PC-3 (cell line): ENCODE results near the gene COX6A2. TPM values are rescaled to one million over a fixed set of nuclear protein-coding genes. Genes with fewer than 3 reads are reported as not detected.

Source experiments
- ATAC-seq: fragments of 200-7000 bp; cut with Tn5 transposase; 2 replicates; pipeline ENCODE4 v1.9.1; 2020; ENCODE audit warnings: mild to moderate bottlenecking, moderate library complexity
- BruUV-seq: library from RNA; stranded (reverse); fragments of 400-500 nt; replicated peaks from 2 replicates; lab custom pipeline; 2021; lab: Mats Ljungman, UMichigan
- CTCF ChIA-PET: fragments of 300-600 bp; sonication (Branson Sonifier 250); formaldehyde crosslinking; loops from one replicate; lab custom pipeline; 2022; ENCODE audit warnings: antibody characterized with exemption; lab: Charles Lee
- POLR2A ChIA-PET: fragments of 300-600 bp; sonication (Branson Sonifier 250); formaldehyde crosslinking; loops from one replicate; lab custom pipeline; 2022; ENCODE audit warnings: antibody characterized with exemption; ENCODE audit not compliant: unreplicated experiment; lab: Charles Lee
- DNase-seq: peaks from one replicate; pipeline ENCODE4 v3.0.0-alpha.2; 2015
- H2AFZ ChIP-seq: fragments of 300-600 bp; sonication (generic); 2 replicates; pipeline ENCODE4 v1.6.0; 2016; ENCODE audit warnings: antibody characterized with exemption, low read length
- H3F3A ChIP-seq: fragments of 300-600 bp; sonication (generic); one replicate; pipeline ENCODE4 v1.6.0; 2017; ENCODE audit warnings: antibody characterized with exemption, low read length, control low read depth, mild to moderate bottlenecking; ENCODE audit not compliant: unreplicated experiment
- H3K27ac ChIP-seq: fragments of 300-600 bp; sonication (generic); 2 replicates; pipeline ENCODE4 v1.5.1; 2016; ENCODE audit warnings: mild to moderate bottlenecking, low read length
- H3K27me3 ChIP-seq: fragments of 300-600 bp; sonication (generic); 2 replicates; pipeline ENCODE4 v1.6.1; 2016; ENCODE audit warnings: low read length, mixed read lengths
- H3K36me3 ChIP-seq: fragments of 300-600 bp; sonication (generic); 2 replicates; pipeline ENCODE4 v1.6.1; 2016; ENCODE audit warnings: low read depth, mixed run types, low read length, mixed read lengths
- H3K4me1 ChIP-seq: fragments of 300-600 bp; sonication (generic); 2 replicates; pipeline ENCODE4 v1.5.1; 2016; ENCODE audit warnings: low read length; ENCODE audit not compliant: insufficient read depth
- H3K4me2 ChIP-seq: fragments of 300-600 bp; sonication (generic); 2 replicates; pipeline ENCODE4 v1.6.0; 2016; ENCODE audit warnings: low read length
- H3K4me3 ChIP-seq: fragments of 300-600 bp; sonication (generic); 2 replicates; pipeline ENCODE4 v1.5.1; 2016; ENCODE audit warnings: mild to moderate bottlenecking, low read length, mixed read lengths
- H3K79me2 ChIP-seq: fragments of 300-600 bp; sonication (generic); 2 replicates; pipeline ENCODE4 v1.6.1; 2017; ENCODE audit warnings: low read length, mixed read lengths
- H3K9ac ChIP-seq: fragments of 300-600 bp; sonication (generic); 2 replicates; pipeline ENCODE4 v1.6.0; 2016; ENCODE audit warnings: mild to moderate bottlenecking, low read length
- H3K9me2 ChIP-seq: fragments of 300-600 bp; sonication (generic); replicated peaks from 2 replicates; pipeline ENCODE4 v1.6.1; 2016; ENCODE audit warnings: mixed run types, low read length, mixed read lengths
- H3K9me3 ChIP-seq: fragments of 300-600 bp; sonication (generic); 2 replicates; pipeline ENCODE4 v1.6.1; 2016; ENCODE audit warnings: low read length, mixed read lengths
- H4K20me1 ChIP-seq: fragments of 300-600 bp; sonication (generic); 2 replicates; pipeline ENCODE4 v1.6.1; 2016; ENCODE audit warnings: low read length, mixed read lengths
- EZH2 ChIP-seq: fragments of 300-600 bp; sonication (generic); IDR thresholded peaks from one replicate; pipeline ENCODE4 v1.6.1; 2017; ENCODE audit warnings: antibody characterized with exemption, mild to moderate bottlenecking, low read length; ENCODE audit not compliant: unreplicated experiment
- EZH2phosphoT487 ChIP-seq: fragments of 300-600 bp; sonication (generic); IDR thresholded peaks from 2 replicates; pipeline ENCODE4 v1.6.1; 2018; ENCODE audit warnings: mild to moderate bottlenecking, antibody characterized with exemption, low read length, borderline replicate concordance
- intact Hi-C: fragments of 100-400 bp; cut with micrococcal nuclease; formaldehyde crosslinking; loops from 2 replicates; pipeline ENCODE4 v1.9.0; 2023
- total RNA-seq: library from RNA; depleted of rRNA; stranded (reverse); fragments of >200 nt; gene quantifications from 2 replicates; pipeline ENCODE4 v1.2.3, GENCODE V29; 2014
- TF ChIP-seq, protein P1 (sequence below): fragments of 300-600 bp; sonication (generic); conservative IDR thresholded peaks from 2 replicates; pipeline ENCODE4 v1.5.1; 2017; ENCODE audit warnings: antibody characterized with exemption, low read depth, mild to moderate bottlenecking, low read length

The COX6A2 gene
- total RNA-seq, 1 experiment from 2014 or later: not detected

DNA sequence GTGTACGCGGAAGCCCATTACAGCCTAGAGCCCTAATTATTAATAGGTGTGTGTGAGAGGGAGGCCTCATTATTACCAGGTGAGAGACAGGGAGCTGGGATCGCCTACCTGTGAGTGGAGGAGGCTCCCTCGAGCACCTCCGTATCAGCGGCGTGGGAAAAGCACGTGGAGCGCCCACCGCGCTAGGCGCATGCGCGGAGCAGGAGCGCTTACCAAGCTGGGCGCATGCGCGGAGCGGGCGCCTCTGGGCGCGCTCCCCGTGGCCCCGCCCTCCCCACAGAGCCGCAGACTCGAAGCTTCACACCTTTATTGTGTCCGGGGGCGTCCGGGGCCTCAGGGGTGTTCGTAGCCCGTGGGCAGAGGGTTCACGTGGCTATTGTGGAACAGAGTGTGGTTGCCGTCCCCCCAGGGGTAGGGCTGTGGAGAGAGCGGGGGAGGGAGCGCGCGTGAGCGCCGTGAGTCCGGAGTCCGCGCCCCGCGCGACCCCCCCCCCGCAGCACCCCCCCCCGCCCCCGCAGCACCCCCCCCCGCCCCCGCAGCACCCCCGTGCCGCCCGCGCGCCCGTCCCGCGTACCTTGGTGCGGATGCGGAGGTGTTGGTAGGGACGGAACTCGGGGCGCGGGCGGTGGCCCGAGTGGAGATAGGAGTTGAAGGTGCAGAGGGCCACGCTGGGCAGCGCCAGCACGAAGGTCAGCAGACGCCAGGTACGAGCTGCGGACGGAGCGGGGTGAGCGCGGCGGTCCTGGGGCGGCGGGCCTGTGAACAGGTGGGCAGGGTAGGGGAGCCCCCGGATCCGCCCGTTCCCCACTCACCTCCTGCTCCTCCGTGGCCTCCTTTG lies 500 bp downstream of the COX6A2 start:
- Histone ChIP-seq H3K9me3 (no peaks in the 10 kb centered on the region), H3K4me2 (no peak overlapping the region), H3K79me2 (no peaks in the 10 kb centered on the region), H2AFZ (no peak overlapping the region), H3K27me3 (no peaks in the 10 kb centered on the region), H3K9ac (no peak overlapping the region), H3K36me3 (no peaks in the 10 kb centered on the region), H3K4me3 (no peak overlapping the region), H3K27ac (no peak overlapping the region), H3F3A (no peaks in the 10 kb centered on the region), H3K4me1 (no peaks in the 10 kb centered on the region), H4K20me1 (no peaks in the 10 kb centered on the region), H3K9me2 (no peaks in the 10 kb centered on the region)
- intact Hi-C loops: no loop called here
- TF ChIP-seq, protein P1, sequence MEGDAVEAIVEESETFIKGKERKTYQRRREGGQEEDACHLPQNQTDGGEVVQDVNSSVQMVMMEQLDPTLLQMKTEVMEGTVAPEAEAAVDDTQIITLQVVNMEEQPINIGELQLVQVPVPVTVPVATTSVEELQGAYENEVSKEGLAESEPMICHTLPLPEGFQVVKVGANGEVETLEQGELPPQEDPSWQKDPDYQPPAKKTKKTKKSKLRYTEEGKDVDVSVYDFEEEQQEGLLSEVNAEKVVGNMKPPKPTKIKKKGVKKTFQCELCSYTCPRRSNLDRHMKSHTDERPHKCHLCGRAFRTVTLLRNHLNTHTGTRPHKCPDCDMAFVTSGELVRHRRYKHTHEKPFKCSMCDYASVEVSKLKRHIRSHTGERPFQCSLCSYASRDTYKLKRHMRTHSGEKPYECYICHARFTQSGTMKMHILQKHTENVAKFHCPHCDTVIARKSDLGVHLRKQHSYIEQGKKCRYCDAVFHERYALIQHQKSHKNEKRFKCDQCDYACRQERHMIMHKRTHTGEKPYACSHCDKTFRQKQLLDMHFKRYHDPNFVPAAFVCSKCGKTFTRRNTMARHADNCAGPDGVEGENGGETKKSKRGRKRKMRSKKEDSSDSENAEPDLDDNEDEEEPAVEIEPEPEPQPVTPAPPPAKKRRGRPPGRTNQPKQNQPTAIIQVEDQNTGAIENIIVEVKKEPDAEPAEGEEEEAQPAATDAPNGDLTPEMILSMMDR: no peak
- TF ChIP-seq EZH2 (no peak), EZH2phosphoT487 (no peak)
- ATAC-seq: no peak
- DNase-seq: no peak
- no TSS peak for BruUV-seq
- ChIA-PET CTCF (no interaction called here), POLR2A (no interaction called here)

DNA sequence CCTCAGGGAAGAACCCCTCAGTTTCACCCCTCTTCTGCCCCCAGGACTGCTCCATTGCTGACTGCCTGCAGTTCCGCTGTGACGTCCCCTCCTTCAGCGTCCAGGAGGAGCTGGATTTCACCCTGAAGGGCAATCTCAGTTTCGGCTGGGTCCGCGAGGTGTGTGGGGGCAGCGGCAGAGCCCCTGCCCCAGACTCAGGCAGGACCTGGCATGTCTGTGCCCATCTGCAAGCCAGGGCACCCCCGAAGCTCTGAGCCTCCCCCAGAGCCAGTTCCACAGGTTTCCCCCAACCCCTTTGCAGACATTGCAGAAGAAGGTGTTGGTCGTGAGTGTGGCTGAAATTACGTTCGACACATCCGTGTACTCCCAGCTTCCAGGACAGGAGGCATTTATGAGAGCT lies 4.4 kb downstream of the COX6A2 start:
- TF ChIP-seq EZH2phosphoT487 (no peak), EZH2 (no peak)
- TF ChIP-seq, protein P1: no peak
- Histone ChIP-seq H3K4me3 (no peak overlapping the region), H3F3A (no peaks in the 10 kb centered on the region), H3K36me3 (no peaks in the 10 kb centered on the region), H3K9me3 (no peaks in the 10 kb centered on the region), H3K4me2 (no peak overlapping the region), H2AFZ (no peak overlapping the region), H3K79me2 (no peaks in the 10 kb centered on the region), H4K20me1 (no peaks in the 10 kb centered on the region), H3K4me1 (no peaks in the 10 kb centered on the region), H3K9ac (no peak overlapping the region), H3K9me2 (no peaks in the 10 kb centered on the region), H3K27ac (no peak overlapping the region), H3K27me3 (no peaks in the 10 kb centered on the region)
- ATAC-seq (no peak), DNase-seq (no peak)
- ChIA-PET POLR2A (no interaction called here), CTCF (no interaction called here)
- no TSS peak for BruUV-seq
- intact Hi-C loops: no loop called here

DNA sequence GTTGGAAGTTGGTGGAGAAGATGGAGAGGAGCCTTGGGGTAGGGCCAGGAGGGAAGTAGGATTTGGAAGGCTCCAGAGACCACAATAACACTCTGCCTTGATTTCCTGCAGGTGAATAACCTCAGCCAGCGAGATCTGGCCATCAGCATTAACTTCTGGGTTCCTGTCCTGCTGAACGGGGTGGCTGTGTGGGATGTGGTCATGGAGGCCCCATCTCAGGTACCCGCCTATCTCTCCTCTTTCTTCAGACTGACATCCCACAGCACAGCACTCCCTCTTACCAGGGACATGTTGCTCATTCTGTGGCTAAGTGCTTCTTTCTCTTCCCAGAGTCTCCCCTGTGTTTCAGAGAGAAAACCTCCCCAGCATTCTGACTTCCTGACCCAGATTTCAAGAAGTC lies 4.9 kb downstream of the COX6A2 start:
- H2AFZ ChIP-seq: no peak overlapping the region
- DNase-seq (no peak), ATAC-seq (no peak)
- no peak overlapping the region for H3K27ac ChIP-seq
- no peaks in the 10 kb centered on the region for H3K27me3 ChIP-seq
- no peaks in the 10 kb centered on the region for H3K79me2 ChIP-seq
- H3F3A ChIP-seq: no peaks in the 10 kb centered on the region
- no peaks in the 10 kb centered on the region for H4K20me1 ChIP-seq
- no TSS peak for BruUV-seq
- no peaks in the 10 kb centered on the region for H3K9me2 ChIP-seq
- no peak overlapping the region for H3K4me2 ChIP-seq
- H3K9ac ChIP-seq: no peak overlapping the region
- ChIA-PET CTCF (no interaction called here), POLR2A (no interaction called here)
- intact Hi-C loops: no loop called here
- TF ChIP-seq EZH2: no peak
- TF ChIP-seq EZH2phosphoT487: no peak
- TF ChIP-seq, protein P1: no peak
- H3K36me3 ChIP-seq: no peaks in the 10 kb centered on the region
- H3K9me3 ChIP-seq: no peaks in the 10 kb centered on the region
- H3K4me1 ChIP-seq: no peaks in the 10 kb centered on the region
- H3K4me3 ChIP-seq: no peak overlapping the region
